ENCODE measurements around the gene C2orf49. TPM values are rescaled to one million over a fixed set of nuclear protein-coding genes. Genes with fewer than 3 reads are reported as not detected.

C2orf49 gene
- total RNA-seq, 6 experiments from 2014 or later, result 17.7 to 25.4 (median 20.0) TPM

GRCh38 chr2:105294046-105294445, 43.3 kb upstream of the C2orf49 start:
- DNase-seq, result no peak
- no peak for TF ChIP-seq CTCF (IDR thresholded peaks at IDR 0.05)
- Mint-ChIP-seq H3K9me3 (no peaks in the 10 kb centered on the region), H3K27ac (no peak overlapping the region), H3K4me1 (ENCODE audit: low read depth) (peaks cover 13% of the 10 kb centered on the region), H3K36me3 (ENCODE audit: low read depth) (peaks cover 28% of the 10 kb centered on the region), H3K27me3 (ENCODE audit: insufficient read depth) (no peaks in the 10 kb centered on the region), H3K4me3 (no peak overlapping the region)

- no peak overlapping the region for H3K27ac Mint-ChIP-seq
- H3K36me3 Mint-ChIP-seq (ENCODE audit: low read depth), result peaks cover 28% of the 10 kb centered on the region
- DNase-seq, result peak; percentile 57
- no peak overlapping the region for H3K4me3 Mint-ChIP-seq
- H3K9me3 Mint-ChIP-seq, result no peaks in the 10 kb centered on the region
- peak; percentile 79 for TF ChIP-seq CTCF (IDR thresholded peaks at IDR 0.05)
- peaks cover 13% of the 10 kb centered on the region for H3K4me1 Mint-ChIP-seq (ENCODE audit: low read depth)
- H3K27me3 Mint-ChIP-seq (ENCODE audit: insufficient read depth), result no peaks in the 10 kb centered on the region
Observed at GRCh38 chr2:105294844-105295481, 42.4 kb upstream of the C2orf49 start.

GRCh38 chr2:105296017-105296611, 41.2 kb upstream of the C2orf49 start:
- DNase-seq, result no peak
- no peak for TF ChIP-seq CTCF (IDR thresholded peaks at IDR 0.05)
- Mint-ChIP-seq H3K4me1 (ENCODE audit: low read depth) (peaks cover 13% of the 10 kb centered on the region), H3K4me3 (no peak overlapping the region), H3K36me3 (ENCODE audit: low read depth) (peaks cover 26% of the 10 kb centered on the region), H3K27me3 (ENCODE audit: insufficient read depth) (no peaks in the 10 kb centered on the region), H3K27ac (no peak overlapping the region), H3K9me3 (no peaks in the 10 kb centered on the region)

GRCh38 chr2:105297216-105297615, 40.1 kb upstream of the C2orf49 start:
- no peak overlapping the region for H3K4me3 Mint-ChIP-seq
- no peaks in the 10 kb centered on the region for H3K9me3 Mint-ChIP-seq
- no peak for TF ChIP-seq CTCF (IDR thresholded peaks at IDR 0.05)
- H3K36me3 Mint-ChIP-seq (ENCODE audit: low read depth), result peaks cover 18% of the 10 kb centered on the region; the same call in 1 of the 2 replicates
- no peak for DNase-seq
- H3K27ac Mint-ChIP-seq, result no peak overlapping the region
- no peaks in the 10 kb centered on the region for H3K27me3 Mint-ChIP-seq (ENCODE audit: insufficient read depth)
- H3K4me1 Mint-ChIP-seq (ENCODE audit: low read depth), result peaks cover 2% of the 10 kb centered on the region

GRCh38 chr2:105298017-105298416, 39.3 kb upstream of the C2orf49 start:
- peaks cover under 1% of the 10 kb centered on the region; the same call in 1 of the 2 replicates for H3K27me3 Mint-ChIP-seq (ENCODE audit: insufficient read depth)
- H3K36me3 Mint-ChIP-seq (ENCODE audit: low read depth), result peaks cover 18% of the 10 kb centered on the region; the same call in 1 of the 2 replicates
- H3K9me3 Mint-ChIP-seq, result no peaks in the 10 kb centered on the region
- no peak overlapping the region for H3K4me3 Mint-ChIP-seq
- DNase-seq, result no peak
- no peak overlapping the region for H3K27ac Mint-ChIP-seq
- H3K4me1 Mint-ChIP-seq (ENCODE audit: low read depth), result no peaks in the 10 kb centered on the region
- no peak for TF ChIP-seq CTCF (IDR thresholded peaks at IDR 0.05)

Measured in HFFc6 (cell line).